D721Med (cell line): Measurements from ENCODE around the gene EVX2.

Experiments
- DNase-seq: peaks from one replicate; pipeline ENCODE4 v3.0.0; 2011; ENCODE audit warnings: low spot score; ENCODE audit not compliant: insufficient read length
- FAIRE-seq: peaks from 2 replicates; lab custom pipeline; 2011; peaks lifted over from hg19 to GRCh38; lab: Jason Lieb, UNC
- CTCF ChIP-seq: IDR thresholded peaks from 2 replicates; pipeline ENCODE4 v1.5.1; 2012; ENCODE audit warnings: mild to moderate bottlenecking, control low read depth; ENCODE audit not compliant: insufficient read depth; ENCODE audit errors: missing control alignments

The EVX2 gene

GRCh38 chr2:176105078-176105729, 21.4 kb upstream of the EVX2 start:
- no peak for TF ChIP-seq CTCF

GRCh38 chr2:176104316-176105077, 20.7 kb upstream of the EVX2 start:
- DNase-seq (no peak), FAIRE-seq (no peak)
- TF ChIP-seq CTCF: no peak

More at GRCh38 chr2:176105078-176105729, 21.4 kb upstream of the EVX2 start:
- FAIRE-seq: no peak
- no peak for DNase-seq

- no peak for FAIRE-seq
- TF ChIP-seq CTCF: no peak
- no peak for DNase-seq
Observed at GRCh38 chr2:176103742-176104315, 20.1 kb upstream of the EVX2 start.

GRCh38 chr2:176103194-176103593, 19.4 kb upstream of the EVX2 start:
- FAIRE-seq: no peak
- no peak for DNase-seq
- TF ChIP-seq CTCF: no peak

- TF ChIP-seq CTCF: no peak
- DNase-seq (no peak), FAIRE-seq (no peak)
Observed at GRCh38 chr2:176102309-176102866, 18.6 kb upstream of the EVX2 start.

GRCh38 chr2:176101842-176102241, 18.1 kb upstream of the EVX2 start:
- DNase-seq (no peak), FAIRE-seq (no peak)
- TF ChIP-seq CTCF: no peak
